Omental fat pad (tissue), 4 donors: Measurements from ENCODE around the gene UROC1. TPM values are rescaled to one million over a fixed set of nuclear protein-coding genes. Genes with fewer than 3 reads are reported as not detected.

Source experiments
- ATAC-seq: fragments of 150-250 bp; one replicate; pipeline ENCODE4 v1.9.1; 2016; ENCODE audit warnings: mild to moderate bottlenecking, moderate library complexity; ENCODE audit not compliant: low FRiP score
- DNase-seq: peaks from one replicate; pipeline ENCODE4 v3.0.0-alpha.2; 2019; ENCODE audit warnings: low spot score
- total RNA-seq, 4 donors: library from RNA; depleted of rRNA; stranded (reverse); fragments of >200 nt; gene quantifications; one replicate each; pipeline ENCODE4 v1.1.0, GENCODE V29; 2016
- TF ChIP-seq, protein P1 (sequence below), 3 donors: fragments of 450-650 bp; IDR thresholded peaks; one replicate each; pipeline ENCODE4 v1.5.1; 2016 to 2017; ENCODE audit warnings: antibody characterized with exemption in 3 of 3, mild to moderate bottlenecking in 3 of 3, moderate library complexity in 2 of 3

The UROC1 gene
- total RNA-seq, 4 donors from 2014 or later: not detected

DNA sequence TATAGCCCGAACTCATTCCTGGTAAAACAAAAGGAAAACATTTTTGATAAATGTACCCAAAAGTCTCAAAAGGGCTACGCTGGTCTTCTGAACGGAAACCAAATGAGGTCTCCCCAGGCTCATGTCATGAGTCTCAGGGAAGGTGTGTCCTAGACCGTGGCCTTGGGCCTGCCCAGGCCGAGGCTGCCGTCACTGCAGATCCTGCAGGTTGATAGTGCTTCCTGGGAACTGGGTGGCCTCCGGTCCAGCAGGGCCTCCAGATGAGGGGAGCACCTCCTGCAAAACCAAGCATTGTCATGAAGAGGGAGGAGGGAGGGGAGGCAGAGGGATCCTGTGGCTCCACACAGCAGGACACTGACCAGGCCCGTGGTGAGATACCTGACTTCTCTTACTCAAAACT lies 79.4 kb downstream of the UROC1 start:
- TF ChIP-seq, protein P1, sequence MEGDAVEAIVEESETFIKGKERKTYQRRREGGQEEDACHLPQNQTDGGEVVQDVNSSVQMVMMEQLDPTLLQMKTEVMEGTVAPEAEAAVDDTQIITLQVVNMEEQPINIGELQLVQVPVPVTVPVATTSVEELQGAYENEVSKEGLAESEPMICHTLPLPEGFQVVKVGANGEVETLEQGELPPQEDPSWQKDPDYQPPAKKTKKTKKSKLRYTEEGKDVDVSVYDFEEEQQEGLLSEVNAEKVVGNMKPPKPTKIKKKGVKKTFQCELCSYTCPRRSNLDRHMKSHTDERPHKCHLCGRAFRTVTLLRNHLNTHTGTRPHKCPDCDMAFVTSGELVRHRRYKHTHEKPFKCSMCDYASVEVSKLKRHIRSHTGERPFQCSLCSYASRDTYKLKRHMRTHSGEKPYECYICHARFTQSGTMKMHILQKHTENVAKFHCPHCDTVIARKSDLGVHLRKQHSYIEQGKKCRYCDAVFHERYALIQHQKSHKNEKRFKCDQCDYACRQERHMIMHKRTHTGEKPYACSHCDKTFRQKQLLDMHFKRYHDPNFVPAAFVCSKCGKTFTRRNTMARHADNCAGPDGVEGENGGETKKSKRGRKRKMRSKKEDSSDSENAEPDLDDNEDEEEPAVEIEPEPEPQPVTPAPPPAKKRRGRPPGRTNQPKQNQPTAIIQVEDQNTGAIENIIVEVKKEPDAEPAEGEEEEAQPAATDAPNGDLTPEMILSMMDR (IDR thresholded peaks at IDR 0.05): no peak
- ATAC-seq: no peak

DNA sequence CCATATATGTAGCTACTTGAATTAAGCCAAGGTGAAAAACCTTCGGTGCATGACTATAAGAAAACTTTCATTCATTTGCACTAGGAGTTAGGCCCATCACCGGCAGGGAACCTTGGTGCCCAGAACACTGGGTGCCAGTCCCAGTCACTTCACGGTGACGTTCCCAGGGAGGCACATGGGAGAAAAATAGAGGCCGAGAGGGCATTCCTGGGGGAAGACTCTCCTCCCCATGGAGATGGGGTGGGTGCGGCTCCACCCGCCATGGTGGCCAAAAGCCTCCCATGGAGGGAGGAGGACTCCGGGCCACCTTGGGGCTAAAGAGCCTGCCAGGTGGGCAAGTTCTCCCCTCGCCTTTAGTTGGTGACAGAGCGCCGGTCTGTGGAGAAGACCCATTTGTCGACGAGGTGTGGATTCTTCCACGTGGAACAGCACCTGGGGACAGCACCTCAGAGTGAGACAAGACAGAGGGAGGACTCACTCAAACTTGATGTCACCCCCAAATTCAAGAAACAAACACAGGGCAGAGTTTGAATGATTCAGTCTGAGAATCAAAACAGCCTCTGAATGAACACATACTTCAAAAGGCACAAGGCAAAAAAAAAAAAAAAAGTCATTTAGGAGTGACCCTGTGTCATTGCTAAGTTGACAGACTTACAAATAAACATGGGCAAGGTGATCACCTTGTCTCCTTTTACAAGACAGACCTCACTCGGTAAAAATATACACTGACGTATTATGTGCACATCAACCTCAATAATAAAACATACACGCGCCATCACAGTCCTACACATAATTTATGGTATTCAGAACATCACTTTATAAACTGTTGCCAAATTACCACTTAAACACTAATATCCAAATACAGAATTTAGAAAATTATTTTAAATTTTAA lies 80.5 kb downstream of the UROC1 start:
- TF ChIP-seq, protein P1 (IDR thresholded peaks at IDR 0.05): no peak
- DNase-seq (no peak), ATAC-seq (no peak)

More for the DNA sequence above, 79.4 kb downstream of the UROC1 start:
- DNase-seq: no peak

DNA sequence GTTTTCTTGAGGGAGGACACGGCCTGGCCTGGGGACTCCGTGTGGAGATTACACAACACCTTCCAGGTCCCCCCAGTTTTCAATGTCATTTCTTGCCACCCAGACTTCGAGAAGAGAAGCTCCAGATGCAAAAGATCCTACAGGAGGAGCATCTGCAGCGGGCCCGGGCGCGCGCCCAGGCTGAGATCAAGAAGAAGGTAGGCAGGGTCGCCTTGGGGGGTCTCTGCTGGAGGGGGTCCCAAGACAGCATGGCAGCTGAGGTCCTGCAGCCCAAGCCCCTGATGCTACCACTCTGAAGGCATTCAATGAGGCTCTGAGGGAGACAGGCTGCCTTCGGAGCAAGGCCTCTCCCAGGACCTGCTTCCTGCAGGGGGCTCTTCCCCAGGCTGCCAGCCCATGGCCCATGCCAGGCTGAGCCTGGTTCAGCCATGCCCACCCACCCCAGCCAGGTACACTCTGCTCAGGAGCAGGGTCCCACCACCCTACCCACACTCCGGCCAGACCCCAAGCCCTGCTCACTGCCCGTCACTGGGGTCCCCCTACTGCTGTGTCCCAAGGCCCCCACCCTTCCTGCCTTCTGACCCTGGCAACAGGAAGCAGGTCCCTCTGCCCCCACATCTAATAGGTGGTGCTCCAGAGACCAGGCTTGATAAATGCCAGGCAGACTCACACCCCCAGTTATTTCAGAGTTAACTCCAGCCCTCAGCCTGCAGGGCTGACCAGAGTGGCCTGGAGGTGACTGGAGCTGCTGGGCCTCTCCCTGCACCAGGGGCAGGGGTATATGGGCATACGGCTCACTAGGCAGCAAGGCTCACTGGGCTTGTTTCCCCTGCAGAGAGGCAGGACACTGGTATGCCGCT lies 81.9 kb downstream of the UROC1 start:
- TF ChIP-seq, protein P1 (IDR thresholded peaks at IDR 0.05): no peak
- DNase-seq: no peak
- no peak for ATAC-seq

DNA sequence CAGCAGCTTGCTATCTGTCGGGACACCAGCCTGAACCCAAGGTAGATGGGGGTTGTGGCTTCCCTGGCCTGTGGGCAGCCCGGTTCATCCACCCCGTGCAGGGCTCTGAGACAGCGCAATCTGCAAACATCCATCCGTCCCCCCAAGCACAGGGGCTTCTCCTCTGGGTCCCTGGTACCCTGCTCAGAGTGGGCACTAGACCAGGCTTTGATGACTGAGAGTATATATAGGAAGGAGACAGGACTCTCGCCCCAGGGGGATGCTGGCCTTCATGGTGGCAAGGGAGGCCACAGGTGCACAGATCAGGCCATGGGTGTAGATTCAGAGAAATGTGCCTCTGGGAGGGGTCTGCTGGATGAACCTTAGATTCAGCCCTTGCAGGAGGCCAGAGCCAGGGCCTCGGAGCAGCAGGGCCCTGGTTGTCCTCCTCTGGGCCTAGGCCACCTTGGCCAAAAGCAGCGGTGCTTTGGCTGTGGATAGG lies 82.6 kb downstream of the UROC1 start:
- DNase-seq (no peak), ATAC-seq (no peak)
- TF ChIP-seq, protein P1 (IDR thresholded peaks at IDR 0.05): no peak

DNA sequence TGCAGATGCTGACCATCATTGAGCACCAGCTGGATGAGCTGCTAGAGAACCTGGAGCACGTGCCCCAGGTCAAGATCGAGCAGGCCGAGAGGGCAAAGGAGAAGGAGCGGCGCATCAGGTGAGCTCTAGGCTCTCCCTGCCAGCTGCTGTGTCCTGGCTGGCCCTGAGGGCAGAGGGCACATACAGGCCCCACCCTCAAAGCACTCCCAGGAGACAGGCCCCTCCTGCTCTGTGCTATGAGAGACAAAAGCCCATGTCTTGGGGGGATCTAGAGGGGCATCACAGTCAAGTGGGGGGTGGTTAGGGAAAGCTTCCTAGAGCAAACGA lies 83.3 kb downstream of the UROC1 start:
- TF ChIP-seq, protein P1 (IDR thresholded peaks at IDR 0.05): no peak
- no peak for ATAC-seq
- DNase-seq: no peak

DNA sequence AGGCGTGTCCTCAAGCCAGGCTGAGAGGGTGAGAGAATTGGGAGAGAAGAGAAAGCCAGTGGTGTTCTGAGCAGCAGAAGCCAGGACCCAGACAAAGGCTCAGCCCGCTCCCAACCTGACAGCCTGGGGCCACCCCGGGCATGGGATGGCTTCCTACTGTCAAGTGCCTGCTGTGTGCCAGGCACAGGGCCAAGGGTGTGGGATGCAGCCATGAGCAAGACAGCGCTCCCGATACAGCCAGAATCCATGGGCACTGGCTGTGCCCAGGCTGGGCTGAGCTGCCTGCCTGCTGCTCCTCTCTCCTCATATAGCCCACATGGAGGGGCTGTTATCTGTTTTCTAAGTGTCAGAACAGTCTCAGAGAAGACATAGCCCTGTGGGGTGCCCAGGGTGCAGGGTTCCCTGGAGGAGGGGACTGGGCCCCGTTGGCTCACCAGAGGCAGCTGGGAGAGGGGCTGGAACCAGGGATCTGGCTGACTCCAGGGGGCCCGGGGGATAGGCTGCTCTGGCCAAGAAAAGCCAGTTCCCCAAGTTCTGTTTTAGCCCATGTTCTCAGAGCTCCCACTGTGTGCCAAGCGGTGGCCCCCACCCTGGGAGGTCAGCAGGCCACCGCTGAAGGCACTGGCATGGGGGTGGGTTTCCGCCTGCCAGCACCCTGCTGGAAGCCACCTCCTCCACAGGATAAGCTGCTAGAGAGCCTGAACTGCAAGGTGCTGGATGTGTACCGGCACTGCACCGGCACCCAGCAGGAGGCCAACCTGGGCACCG lies 83.9 kb downstream of the UROC1 start:
- TF ChIP-seq, protein P1 (IDR thresholded peaks at IDR 0.05): no peak
- ATAC-seq (no peak), DNase-seq (no peak)
